Measurements from ENCODE around the gene ITGB3.

The ITGB3 gene

GRCh38 chr17:47352848-47353247 is 99.2 kb downstream of the ITGB3 start:
- Histone ChIP-seq H3K4me3 (ENCODE audit: control insufficient read depth in 1 of 7, extremely low read depth in 1 of 7, insufficient read depth in 4 of 7, low read depth in 2 of 7, low read length in 6 of 7) (no peak overlapping the region), H3K36me3 (ENCODE audit: control insufficient read depth in 4 of 4, insufficient read depth in 4 of 4, low read length in 3 of 4) (no peaks in the 10 kb centered on the region), H3K27me3 (replicated peaks in 2 of 5; ENCODE audit: control insufficient read depth in 4 of 5, insufficient read depth in 5 of 5, low read length in 4 of 5) (no peaks in the 10 kb centered on the region), H3K4me1 (ENCODE audit: control extremely low read depth in 1 of 4, control insufficient read depth in 4 of 4, insufficient read depth in 4 of 4, low read length in 3 of 4) (no peaks in the 10 kb centered on the region), H3K9me3 (ENCODE audit: control extremely low read depth in 1 of 5, control insufficient read depth in 4 of 5, insufficient read depth in 2 of 5, low read depth in 1 of 5, low read length in 4 of 5) (peaks cover 0 to 5% (median 0%) of the 10 kb centered on the region in 5 experiments), H3K27ac (ENCODE audit: insufficient read depth in 1 of 2, low read depth in 1 of 2, low read length in 2 of 2, poor library complexity in 1 of 2, severe bottlenecking in 2 of 2) (no peak overlapping the region)
- WGBS (ENCODE audit: insufficient coverage), result no CpG with 5 or more reads among the region's 1 CpG
- POLR2A ChIA-PET, result no interaction called here
- CTCF ChIA-PET, result no interaction called here
- peak; percentile 5 to 65 (median 49) for DNase-seq

- POLR2A ChIA-PET, result no interaction called here
- 86% methylated on average over 1 of the region's 1 CpG for WGBS (ENCODE audit: insufficient coverage)
- CTCF ChIA-PET, result no interaction called here
- DNase-seq, result no peak
- Histone ChIP-seq H3K27ac (ENCODE audit: insufficient read depth in 1 of 2, low read depth in 1 of 2, low read length in 2 of 2, poor library complexity in 1 of 2, severe bottlenecking in 2 of 2) (no peak overlapping the region), H3K27me3 (replicated peaks in 2 of 5; ENCODE audit: control insufficient read depth in 4 of 5, insufficient read depth in 5 of 5, low read length in 4 of 5) (no peaks in the 10 kb centered on the region), H3K4me3 (ENCODE audit: control insufficient read depth in 1 of 7, extremely low read depth in 1 of 7, insufficient read depth in 4 of 7, low read depth in 2 of 7, low read length in 6 of 7) (no peak overlapping the region), H3K4me1 (ENCODE audit: control extremely low read depth in 1 of 4, control insufficient read depth in 4 of 4, insufficient read depth in 4 of 4, low read length in 3 of 4) (no peaks in the 10 kb centered on the region), H3K36me3 (ENCODE audit: control insufficient read depth in 4 of 4, insufficient read depth in 4 of 4, low read length in 3 of 4) (peaks cover 0 to 9% (median 0%) of the 10 kb centered on the region in 4 experiments), H3K9me3 (ENCODE audit: control extremely low read depth in 1 of 5, control insufficient read depth in 4 of 5, insufficient read depth in 2 of 5, low read depth in 1 of 5, low read length in 4 of 5) (peaks cover 0 to 12% (median 0%) of the 10 kb centered on the region in 5 experiments)
Measured at GRCh38 chr17:47358652-47359051, 105.0 kb downstream of the ITGB3 start.

All from common myeloid progenitor, CD34-positive (primary cell).